GM23338 (cell line): ENCODE data around the gene PCBP3. TPM values are rescaled to one million over a fixed set of nuclear protein-coding genes. Genes with fewer than 3 reads are reported as not detected.

Experiments used
- ATAC-seq: fragments of 200-7000 bp; cut with Tn5 transposase; 3 replicates; pipeline ENCODE4 v1.9.1; 2020
- DNase-seq: peaks from one replicate; pipeline ENCODE4 v3.0.0-alpha.2; 2015; ENCODE audit warnings: low spot score
- H2AFZ ChIP-seq: fragments of 200-600 bp; sonication (generic); 2 replicates; pipeline ENCODE4 v1.8.0; 2016; ENCODE audit warnings: antibody characterized with exemption, mild to moderate bottlenecking, moderate library complexity
- H3F3A ChIP-seq: fragments of 200-600 bp; sonication (generic); replicated peaks from 2 replicates; pipeline ENCODE4 v1.8.0; 2017; ENCODE audit warnings: antibody characterized with exemption, mixed run types, low read depth
- H3K27ac ChIP-seq: fragments of 200-600 bp; sonication (generic); 2 replicates; pipeline ENCODE4 v1.6.1; 2016; ENCODE audit warnings: low read depth
- H3K27me3 ChIP-seq: fragments of 200-600 bp; sonication (generic); 2 replicates; pipeline ENCODE4 v1.8.0; 2016; ENCODE audit warnings: mild to moderate bottlenecking, mixed run types, moderate library complexity; ENCODE audit not compliant: insufficient read depth
- H3K36me3 ChIP-seq: fragments of 200-600 bp; sonication (generic); 2 replicates; pipeline ENCODE4 v1.8.0; 2016; ENCODE audit warnings: mild to moderate bottlenecking; ENCODE audit not compliant: insufficient read depth
- H3K4me1 ChIP-seq: fragments of 200-600 bp; sonication (generic); 2 replicates; pipeline ENCODE4 v1.8.0; 2016; ENCODE audit warnings: mild to moderate bottlenecking, moderate library complexity; ENCODE audit not compliant: insufficient read depth
- H3K4me2 ChIP-seq: fragments of 200-600 bp; sonication (generic); 2 replicates; pipeline ENCODE4 v1.7.1; 2017; ENCODE audit warnings: mixed run types
- H3K4me3 ChIP-seq: fragments of 200-600 bp; sonication (generic); 2 replicates; pipeline ENCODE4 v1.6.1; 2016; ENCODE audit warnings: mixed run types
- H3K79me2 ChIP-seq: fragments of 200-600 bp; sonication (generic); replicated peaks from 2 replicates; pipeline ENCODE4 v1.8.0; 2017; ENCODE audit warnings: mild to moderate bottlenecking; ENCODE audit not compliant: insufficient read depth
- H3K9me2 ChIP-seq: fragments of 200-600 bp; sonication (generic); 2 replicates; pipeline ENCODE4 v1.8.0; 2017; ENCODE audit not compliant: insufficient read depth
- H4K20me1 ChIP-seq: fragments of 200-600 bp; sonication (generic); replicated peaks from 2 replicates; pipeline ENCODE4 v1.8.0; 2017; ENCODE audit warnings: mild to moderate bottlenecking; ENCODE audit not compliant: insufficient read depth
- H3K27ac Mint-ChIP-seq: 2 replicates; pipeline ENCODE4 v1.8.0; 2020; ENCODE audit warnings: inconsistent platforms, mild to moderate bottlenecking, moderate library complexity, mixed read lengths
- H3K27me3 Mint-ChIP-seq: 3 replicates; pipeline ENCODE4 v1.8.0; 2022; ENCODE audit warnings: low read depth, mild to moderate bottlenecking, moderate library complexity, mixed read lengths, inconsistent platforms; ENCODE audit not compliant: insufficient read depth, poor library complexity
- H3K36me3 Mint-ChIP-seq: 3 replicates; pipeline ENCODE4 v1.8.0; 2021; ENCODE audit warnings: low read depth, mild to moderate bottlenecking, inconsistent platforms, moderate library complexity, mixed read lengths
- H3K4me1 Mint-ChIP-seq: 3 replicates; pipeline ENCODE4 v1.8.0; 2020; ENCODE audit warnings: mild to moderate bottlenecking, inconsistent platforms, mixed read lengths
- H3K4me3 Mint-ChIP-seq: 3 replicates; pipeline ENCODE4 v1.8.0; 2021; ENCODE audit warnings: moderate library complexity, mild to moderate bottlenecking, inconsistent platforms, mixed read lengths
- H3K9me3 Mint-ChIP-seq: 3 replicates; pipeline ENCODE4 v1.8.0; 2020; ENCODE audit warnings: moderate library complexity, mild to moderate bottlenecking, inconsistent platforms, mixed read lengths
- CREB1 ChIP-seq: fragments of 250-450 bp; sonication (Bioruptor Pico); IDR thresholded peaks from 2 replicates; pipeline ENCODE4 v1.5.0; 2020; ENCODE audit warnings: low read depth, mild to moderate bottlenecking, moderate library complexity
- EZH2 ChIP-seq: fragments of 200-600 bp; sonication (generic); IDR thresholded peaks from one replicate; pipeline ENCODE4 v1.8.0; 2017; ENCODE audit warnings: antibody characterized with exemption, mild to moderate bottlenecking, low read depth; ENCODE audit not compliant: unreplicated experiment
- EZH2phosphoT487 ChIP-seq: fragments of 200-600 bp; sonication (generic); IDR thresholded peaks from one replicate; pipeline ENCODE4 v1.8.1; 2018; ENCODE audit warnings: antibody characterized with exemption; ENCODE audit not compliant: unreplicated experiment
- NANOG ChIP-seq: IDR thresholded peaks from 2 replicates; pipeline ENCODE4 v1.6.1; 2016; ENCODE audit warnings: antibody characterized with exemption, borderline replicate concordance
- POLR2AphosphoS5 ChIP-seq: IDR thresholded peaks from 2 replicates; pipeline ENCODE4 v1.6.1; 2016; ENCODE audit warnings: antibody characterized with exemption, low read depth
- REST ChIP-seq: IDR thresholded peaks from one replicate; pipeline ENCODE4 v1.6.1; 2018; ENCODE audit warnings: antibody characterized with exemption; ENCODE audit not compliant: unreplicated experiment
- STAT1 ChIP-seq: IDR thresholded peaks from one replicate; pipeline ENCODE4 v1.6.1; 2016; ENCODE audit warnings: antibody characterized with exemption; ENCODE audit not compliant: unreplicated experiment
- ZNF114 ChIP-seq: fragments of 250-450 bp; sonication (Bioruptor Pico); IDR thresholded peaks from 2 replicates; pipeline ENCODE4 v1.5.0; 2020; ENCODE audit warnings: mild to moderate bottlenecking, moderate library complexity
- ZNF331 ChIP-seq: fragments of 250-450 bp; sonication (Bioruptor Pico); IDR thresholded peaks from 2 replicates; pipeline ENCODE4 v1.5.0; 2020; ENCODE audit warnings: low read depth, mild to moderate bottlenecking, moderate library complexity
- ZNF462 ChIP-seq: fragments of 250-450 bp; sonication (Bioruptor Pico); IDR thresholded peaks from 2 replicates; pipeline ENCODE4 v1.5.0; 2020; ENCODE audit warnings: mild to moderate bottlenecking, moderate library complexity
- polyA plus RNA-seq: library from polyadenylated mRNA; unstranded; fragments of >200 nt; fragmentation: Nextera tagmentation; extraction: Ambion mirVana; gene quantifications from 2 replicates; pipeline ENCODE4 v1.2.1, GENCODE V29; 2016
- total RNA-seq: library from RNA; depleted of rRNA; stranded (reverse); fragments of >200 nt; shearing (Covaris generic); gene quantifications from 2 replicates; pipeline ENCODE4 v1.2.3, GENCODE V29; 2014
- TF ChIP-seq, protein P1 (sequence below): IDR thresholded peaks from 2 replicates; pipeline ENCODE4 v1.6.1; 2016; ENCODE audit warnings: antibody characterized with exemption

Gene PCBP3
- total and polyA plus RNA-seq, 2 experiments from 2014 or later = 7.1 to 9.1 TPM

- H3K27ac Mint-ChIP-seq = no peak overlapping the region
- no peaks in the 10 kb centered on the region; the same call in 2 of the 3 replicates for H3K4me1 Mint-ChIP-seq
- Histone ChIP-seq H2AFZ (no peak overlapping the region), H3K36me3 (no peaks in the 10 kb centered on the region), H3F3A (no peaks in the 10 kb centered on the region), H3K27me3 (no peaks in the 10 kb centered on the region), H3K4me1 (no peaks in the 10 kb centered on the region), H3K9me2 (no peaks in the 10 kb centered on the region), H3K4me2 (no peak overlapping the region), H3K79me2 (no peaks in the 10 kb centered on the region), H3K4me3 (no peak overlapping the region), H4K20me1 (no peaks in the 10 kb centered on the region), H3K27ac (no peak overlapping the region)
- H3K27me3 Mint-ChIP-seq = peaks cover 8% of the 10 kb centered on the region
- TF ChIP-seq POLR2AphosphoS5 (no peak), NANOG (no peak)
- no peak for ATAC-seq
- H3K36me3 Mint-ChIP-seq = peaks cover 3% of the 10 kb centered on the region; the same call in 2 of the 3 replicates
- H3K9me3 Mint-ChIP-seq = peaks cover 23% of the 10 kb centered on the region
- no peak for DNase-seq
- H3K4me3 Mint-ChIP-seq = no peak overlapping the region
These were observed 296.1 kb downstream of the PCBP3 start for GRCh38 chr21:45939521-45940045.

DNA sequence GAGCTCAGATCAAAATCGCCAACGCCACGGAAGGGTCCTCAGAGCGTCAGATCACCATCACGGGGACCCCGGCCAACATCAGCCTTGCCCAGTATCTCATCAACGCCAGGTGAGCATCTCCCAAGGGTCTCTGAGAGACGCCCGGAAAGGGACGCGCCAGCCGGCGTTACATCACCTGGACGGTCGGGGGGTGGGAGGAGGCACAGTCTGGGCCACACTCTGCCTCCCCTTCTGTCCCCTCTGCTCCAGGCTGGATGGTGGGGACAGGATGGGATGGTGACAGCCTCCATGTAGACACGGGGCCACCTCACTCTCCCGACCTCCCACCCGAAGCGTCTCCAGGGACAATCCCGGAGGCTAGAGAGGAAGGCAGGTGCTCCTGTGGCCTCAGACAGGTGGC is 296.6 kb downstream of the PCBP3 start:
- H3K4me3 Mint-ChIP-seq = no peak overlapping the region
- ATAC-seq = no peak
- H3K4me1 Mint-ChIP-seq = no peaks in the 10 kb centered on the region; the same call in 2 of the 3 replicates
- H3K9me3 Mint-ChIP-seq = peaks cover 19% of the 10 kb centered on the region; the same call in 2 of the 3 replicates
- Histone ChIP-seq H3F3A (no peaks in the 10 kb centered on the region), H3K27ac (no peak overlapping the region), H4K20me1 (no peaks in the 10 kb centered on the region), H3K79me2 (no peaks in the 10 kb centered on the region), H3K4me3 (no peak overlapping the region), H3K27me3 (no peaks in the 10 kb centered on the region), H3K9me2 (no peaks in the 10 kb centered on the region), H3K4me2 (no peak overlapping the region), H3K4me1 (no peaks in the 10 kb centered on the region), H2AFZ (no peak overlapping the region), H3K36me3 (no peaks in the 10 kb centered on the region)
- DNase-seq = no peak
- peaks cover 3% of the 10 kb centered on the region; the same call in 1 of the 3 replicates for H3K36me3 Mint-ChIP-seq
- H3K27ac Mint-ChIP-seq = no peak overlapping the region
- H3K27me3 Mint-ChIP-seq = peaks cover 8% of the 10 kb centered on the region
- TF ChIP-seq STAT1 = no peak
- TF ChIP-seq EZH2 = no peak
- TF ChIP-seq ZNF462 (CRISPR knock-in tag) = no peak
- TF ChIP-seq, protein P1, sequence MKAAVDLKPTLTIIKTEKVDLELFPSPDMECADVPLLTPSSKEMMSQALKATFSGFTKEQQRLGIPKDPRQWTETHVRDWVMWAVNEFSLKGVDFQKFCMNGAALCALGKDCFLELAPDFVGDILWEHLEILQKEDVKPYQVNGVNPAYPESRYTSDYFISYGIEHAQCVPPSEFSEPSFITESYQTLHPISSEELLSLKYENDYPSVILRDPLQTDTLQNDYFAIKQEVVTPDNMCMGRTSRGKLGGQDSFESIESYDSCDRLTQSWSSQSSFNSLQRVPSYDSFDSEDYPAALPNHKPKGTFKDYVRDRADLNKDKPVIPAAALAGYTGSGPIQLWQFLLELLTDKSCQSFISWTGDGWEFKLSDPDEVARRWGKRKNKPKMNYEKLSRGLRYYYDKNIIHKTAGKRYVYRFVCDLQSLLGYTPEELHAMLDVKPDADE = no peak
- no peak for TF ChIP-seq EZH2phosphoT487
- no peak for TF ChIP-seq NANOG
- TF ChIP-seq CREB1 = no peak
- TF ChIP-seq REST = no peak
- TF ChIP-seq ZNF114 (CRISPR knock-in tag) = no peak
- no peak for TF ChIP-seq ZNF331
- no peak for TF ChIP-seq POLR2AphosphoS5
